ENCODE results near the gene SORCS3.

Gene SORCS3

GRCh38 chr10:105279101-105279500, 638.0 kb downstream of the SORCS3 start:
- DNase-seq, result no peak

GRCh38 chr10:105280895-105281294, 639.8 kb downstream of the SORCS3 start:
- no peak for DNase-seq

GRCh38 chr10:105284476-105285215, 643.6 kb downstream of the SORCS3 start:
- DNase-seq, result no peak

- DNase-seq, result no peak
Measured at GRCh38 chr10:105288026-105288425, 646.9 kb downstream of the SORCS3 start.

- no peak for DNase-seq
Measured at GRCh38 chr10:105288613-105289012, 647.5 kb downstream of the SORCS3 start.

GRCh38 chr10:105291571-105291970, 650.5 kb downstream of the SORCS3 start:
- DNase-seq, result no peak

- DNase-seq, result no peak
Measured at GRCh38 chr10:105292236-105292635, 651.1 kb downstream of the SORCS3 start.

Measured in suppressor macrophage treated with lipopolysaccharide for 4 hours (primary cell).